HG02642 (cell line): ENCODE results near the gene FOXRED1.
A peak's percentile ranks its signal among the peaks of the same experiment; 100 is the strongest.

Source experiments
- ATAC-seq: cut with Tn5 transposase; IDR thresholded peaks from one replicate; pipeline ENCODE4 v1.9.1; 2021; ENCODE audit warnings: mild to moderate bottlenecking; ENCODE audit not compliant: unreplicated experiment, poor library complexity

FOXRED1 gene

GRCh38 chr11:126310200-126310991 is 41.4 kb downstream of the FOXRED1 start:
- ATAC-seq = peak; percentile 42

- ATAC-seq = no peak
These were observed 42.0 kb downstream of the FOXRED1 start for GRCh38 chr11:126310992-126311310.

- ATAC-seq = peak; percentile 62
These were observed 42.7 kb downstream of the FOXRED1 start for GRCh38 chr11:126311401-126312291.

DNA sequence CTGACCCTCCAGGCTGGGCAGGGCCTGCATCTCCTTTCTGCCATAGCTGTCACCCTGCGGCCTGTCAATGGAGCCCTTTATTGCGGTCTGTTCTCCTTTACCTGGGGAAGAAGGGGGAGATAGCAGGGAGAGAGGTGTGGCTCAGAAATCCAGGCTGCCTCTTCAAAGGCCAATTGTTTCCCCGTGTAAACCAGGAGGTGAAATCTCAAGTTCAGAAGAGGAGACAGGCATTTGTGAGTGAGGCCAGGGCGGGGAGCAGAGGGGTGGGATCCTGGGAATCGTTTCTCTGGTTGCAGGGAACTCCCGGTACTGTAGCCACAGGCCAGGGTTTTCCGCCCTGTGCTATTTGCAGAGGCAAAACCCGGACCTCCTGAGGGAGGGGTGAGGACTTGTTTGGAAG is 44.0 kb downstream of the FOXRED1 start:
- no peak for ATAC-seq

DNA sequence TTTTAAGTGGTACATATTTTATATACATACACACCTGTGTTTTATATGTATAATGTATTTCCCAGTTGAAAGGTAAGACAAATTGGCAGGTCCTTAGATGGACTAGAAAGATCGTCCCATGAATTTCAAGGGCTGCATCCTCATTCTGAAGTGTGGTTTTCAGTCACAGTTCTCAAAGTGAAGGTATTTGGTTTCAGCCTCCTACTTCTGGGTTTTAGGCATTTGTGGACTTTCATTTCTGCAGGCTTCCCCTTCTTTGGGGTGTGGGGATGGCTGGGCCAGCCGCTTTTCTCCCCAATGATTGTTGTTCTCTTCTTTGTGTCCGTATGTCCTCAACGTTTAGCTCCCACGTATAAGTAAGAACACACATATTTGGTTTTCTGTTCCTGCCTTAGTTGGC is 44.9 kb downstream of the FOXRED1 start:
- no peak for ATAC-seq

DNA sequence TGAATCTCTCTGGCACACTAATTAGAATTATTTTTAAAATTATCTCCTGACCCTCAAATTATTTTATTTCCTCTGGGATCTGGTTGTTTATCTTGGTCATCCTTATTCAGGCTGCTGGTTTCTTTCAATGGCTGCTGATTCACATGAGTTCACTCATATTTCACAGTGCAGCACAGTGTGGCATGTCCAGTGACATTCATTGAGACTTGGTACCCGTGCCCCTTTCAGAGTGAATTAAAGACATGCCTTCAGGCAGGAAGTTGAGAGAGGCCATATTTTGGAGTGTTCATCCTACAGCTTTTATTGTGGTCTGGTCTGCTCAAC is 48.4 kb downstream of the FOXRED1 start:
- peak; percentile 10 for ATAC-seq

DNA sequence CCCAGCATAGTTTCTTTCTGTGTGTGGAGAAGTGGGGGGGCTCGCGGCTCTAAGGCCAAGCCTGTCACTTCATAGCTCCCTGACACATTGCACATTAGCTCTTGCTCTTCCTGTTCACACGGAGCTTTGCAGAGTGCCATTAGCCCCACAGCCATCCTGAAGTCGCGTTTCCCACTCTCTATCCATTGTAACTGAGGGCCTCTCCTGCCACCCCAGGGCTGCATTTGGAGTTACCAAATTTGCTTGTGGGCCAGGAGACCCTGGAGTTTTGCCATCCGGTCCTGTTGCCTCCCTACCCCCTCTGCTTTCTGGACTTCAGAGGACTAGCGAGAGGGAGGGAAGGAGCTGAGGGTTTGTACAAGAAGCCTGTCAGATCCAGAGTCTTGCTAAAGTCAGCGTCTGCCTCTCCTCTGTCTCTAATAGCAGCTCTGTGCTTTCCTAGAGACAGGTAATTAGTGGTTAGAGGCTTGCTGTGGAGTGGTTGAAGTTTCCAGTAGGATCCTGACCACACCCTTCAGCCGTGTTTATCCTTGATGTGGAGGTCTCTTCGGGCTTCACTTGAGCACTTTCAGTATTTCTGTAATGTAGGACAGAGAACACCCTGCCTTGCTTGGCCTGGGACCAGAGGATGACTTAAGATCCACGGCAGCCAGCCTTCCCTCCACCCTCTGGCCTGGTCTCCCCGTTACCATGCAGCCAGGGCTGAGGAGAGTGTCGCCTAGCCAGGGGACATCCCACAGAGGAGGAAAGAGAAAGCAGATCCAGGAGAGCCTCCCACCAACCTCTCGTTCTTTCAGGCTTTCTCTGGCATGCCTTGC is 49.0 kb downstream of the FOXRED1 start:
- ATAC-seq = peak; percentile 32

GRCh38 chr11:126318574-126319373 is 49.8 kb downstream of the FOXRED1 start:
- ATAC-seq = peak; percentile 85

- no peak for ATAC-seq
These were observed 50.4 kb downstream of the FOXRED1 start for GRCh38 chr11:126319374-126319740.

DNA sequence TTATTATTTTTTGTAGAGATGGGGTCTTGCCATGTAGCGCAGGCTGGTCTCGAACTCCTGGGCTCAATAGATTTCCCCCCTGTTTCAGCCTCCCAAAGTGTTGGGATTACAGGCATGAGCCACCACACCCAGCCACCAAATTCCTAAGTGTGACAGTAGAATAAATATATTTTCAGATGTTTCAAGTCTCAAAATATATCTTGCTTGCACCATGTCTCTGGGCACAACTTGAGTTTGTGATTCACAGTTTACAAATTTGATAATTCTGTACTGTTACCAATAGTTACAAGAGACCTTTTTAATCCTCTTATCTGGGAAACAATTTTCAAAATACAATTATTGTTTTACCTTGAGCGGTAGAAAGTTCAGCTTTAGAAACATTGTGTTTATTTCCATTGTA is 54.0 kb downstream of the FOXRED1 start:
- ATAC-seq = no peak

DNA sequence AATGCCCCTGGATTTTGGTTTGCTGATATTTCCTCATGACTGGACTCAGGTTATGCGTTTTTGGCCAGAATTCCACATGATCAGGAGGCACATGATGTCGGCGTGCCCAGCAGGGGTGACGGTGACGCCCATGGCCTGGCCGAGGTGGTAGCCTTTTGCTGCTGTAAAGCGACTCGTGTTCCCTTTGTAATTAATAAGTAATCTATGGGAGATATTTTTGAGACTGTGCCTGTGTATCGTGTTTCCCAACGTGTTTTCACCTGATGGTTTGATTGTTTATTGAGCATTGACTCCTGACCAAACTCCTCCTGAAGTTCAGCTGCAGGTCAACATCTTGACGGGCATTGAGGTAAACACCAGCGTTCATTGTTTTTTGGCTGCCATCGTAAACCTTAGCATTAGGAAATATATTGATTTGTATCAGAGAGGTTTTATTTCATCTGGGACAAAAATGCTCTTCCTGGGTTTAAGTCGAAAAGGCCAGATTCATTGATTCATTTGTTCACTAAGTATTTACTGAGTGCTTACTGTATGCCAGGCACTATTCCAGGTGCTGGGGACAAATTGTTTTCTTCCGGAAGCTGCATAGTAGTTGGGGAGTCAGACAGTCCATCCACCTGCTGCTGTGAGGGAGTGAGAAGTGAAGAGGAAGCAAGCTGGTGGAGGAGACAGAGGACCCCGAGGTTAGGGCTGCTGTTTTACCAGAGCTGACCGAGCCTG is 58.5 kb downstream of the FOXRED1 start:
- ATAC-seq = no peak
